G401 (cell line): ENCODE measurements around the gene HDLBP. TPM values are rescaled to one million over a fixed set of nuclear protein-coding genes. Genes with fewer than 3 reads are reported as not detected.
"Not testable (repeated sequence)": the region's sequence is repeated elsewhere in the genome, so short reads cannot be mapped to it uniquely, and the experiment has no call there.

Source experiments
- DNase-seq: peaks from one replicate; pipeline ENCODE4 v3.0.0-alpha.2; 2015; ENCODE audit warnings: low spot score
- in situ Hi-C: cut with HindIII; loops from 2 replicates; pipeline ENCODE4 v1.10.0; 2016; ENCODE audit warnings: low sequenced_read_pairs, mixed read lengths
- total RNA-seq: library from RNA; depleted of rRNA; stranded (reverse); fragments of >200 nt; shearing (Covaris generic); gene quantifications from 2 replicates; pipeline ENCODE4 v1.2.3, GENCODE V29; 2014

The HDLBP gene
- total RNA-seq, 1 experiment from 2014 or later = 442 TPM

DNA sequence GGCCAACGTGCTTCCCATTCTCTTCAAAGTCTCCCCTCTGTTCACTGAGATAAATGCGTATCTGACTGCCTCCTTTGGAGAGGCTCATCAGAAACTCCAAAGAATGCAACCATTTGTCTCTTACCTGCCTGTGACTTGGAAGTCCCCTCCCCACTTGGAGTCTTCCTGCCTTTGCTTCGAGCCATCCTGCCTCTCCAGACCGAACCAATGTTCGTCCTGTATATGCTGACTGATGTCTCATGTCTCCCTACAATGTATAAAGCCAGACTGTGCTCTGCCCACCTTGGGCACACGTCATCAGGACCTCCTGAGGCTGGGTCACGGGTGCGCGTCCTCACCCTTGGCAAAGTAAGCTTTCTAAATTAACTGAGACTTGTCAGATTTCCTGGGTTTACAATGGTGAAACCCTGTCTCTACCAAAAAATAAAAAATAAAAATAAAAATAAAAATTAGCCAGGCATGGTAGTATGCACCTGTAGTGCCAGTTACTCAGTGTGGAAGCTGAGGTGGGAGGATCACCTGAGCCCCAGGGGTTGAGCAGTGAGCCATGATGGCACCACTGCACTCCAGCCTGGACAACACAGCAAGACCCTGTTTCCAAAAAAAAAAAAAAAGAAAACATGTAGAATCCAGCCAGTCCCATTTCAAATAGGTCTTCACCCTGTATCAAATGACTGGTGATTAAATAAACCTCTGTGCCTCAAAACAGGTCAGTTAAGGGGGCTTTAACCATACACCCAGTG is 29.0 kb downstream of the HDLBP start:
- in situ Hi-C loops = no loop called here
- no peak for DNase-seq

DNA sequence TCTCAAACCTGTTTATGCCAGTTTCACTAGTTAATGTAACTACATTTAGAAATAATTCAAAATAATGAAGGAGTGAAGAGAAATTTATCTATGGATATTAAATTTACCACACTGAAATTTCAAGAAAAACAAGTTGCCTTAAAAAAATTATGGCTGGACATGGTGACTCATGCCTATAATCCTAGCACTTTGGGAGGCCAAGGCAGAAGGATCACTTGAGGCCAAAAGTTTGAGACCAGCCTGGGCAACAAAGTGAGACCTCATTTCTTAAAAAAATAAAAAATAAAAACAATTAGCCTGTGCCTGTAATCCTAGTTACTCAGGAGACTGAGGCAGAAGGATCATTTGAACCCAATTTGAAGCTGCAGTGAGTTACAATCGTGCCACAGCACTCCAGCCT is 29.9 kb downstream of the HDLBP start:
- DNase-seq = no peak
- in situ Hi-C loops = no loop called here

DNA sequence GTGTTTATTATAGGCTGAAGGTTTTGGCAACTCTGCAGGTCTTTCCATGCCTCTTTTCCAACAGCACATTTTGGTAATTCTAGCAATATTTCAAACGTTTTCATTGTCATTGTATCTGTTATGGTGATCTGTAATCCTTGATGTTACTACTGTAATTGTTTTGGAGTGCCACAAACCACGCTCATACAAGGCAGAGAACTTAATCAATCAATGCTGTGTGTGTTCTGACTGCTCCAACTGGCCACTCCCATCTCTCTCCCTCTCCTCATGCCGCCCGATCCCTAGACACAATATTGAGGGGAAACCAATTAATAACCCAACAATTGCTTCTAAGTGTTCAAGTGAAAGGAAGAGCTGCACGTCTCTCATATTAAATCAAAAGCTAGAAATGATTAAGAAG is 32.9 kb downstream of the HDLBP start:
- in situ Hi-C loops = no loop called here
- DNase-seq = no peak

DNA sequence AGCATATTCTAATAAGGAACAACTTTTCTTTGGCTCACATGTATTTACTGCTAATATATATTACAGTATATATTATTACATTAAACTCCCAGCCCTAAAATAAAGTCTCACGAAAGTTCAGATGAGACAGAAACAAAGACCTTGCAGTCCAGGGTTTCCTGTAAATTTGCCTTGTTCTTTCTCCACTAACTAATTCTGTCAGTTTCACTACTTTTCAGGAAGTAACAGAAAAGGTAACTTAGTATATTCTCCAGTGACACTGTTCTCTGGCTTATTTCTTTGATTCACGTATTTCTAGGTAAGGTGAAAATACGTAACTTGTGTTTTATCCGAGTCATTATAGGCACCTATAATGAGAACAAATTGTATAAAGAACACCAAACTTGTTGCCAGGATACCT is 35.2 kb downstream of the HDLBP start:
- DNase-seq = no peak
- in situ Hi-C loops = no loop called here

DNA sequence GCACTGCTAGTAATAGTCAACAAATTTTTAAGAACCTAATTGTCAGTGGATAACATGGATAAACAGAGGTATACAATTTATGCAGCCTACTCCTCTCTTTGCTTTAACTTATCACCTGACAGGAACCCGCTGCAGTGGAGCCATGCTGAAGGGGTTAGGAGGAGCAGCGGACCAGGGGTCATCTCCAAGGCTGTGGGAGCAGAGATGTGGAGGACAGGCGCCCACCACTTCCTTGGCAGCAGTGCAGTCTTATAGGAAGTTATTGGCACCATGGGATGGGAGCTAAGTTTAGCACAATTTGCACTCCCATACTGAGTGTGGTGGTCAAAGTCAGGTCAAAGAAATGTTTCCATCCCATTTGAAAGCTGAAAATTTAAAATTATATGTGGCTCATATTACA is 35.6 kb downstream of the HDLBP start:
- no peak for DNase-seq
- in situ Hi-C loops = no loop called here

DNA sequence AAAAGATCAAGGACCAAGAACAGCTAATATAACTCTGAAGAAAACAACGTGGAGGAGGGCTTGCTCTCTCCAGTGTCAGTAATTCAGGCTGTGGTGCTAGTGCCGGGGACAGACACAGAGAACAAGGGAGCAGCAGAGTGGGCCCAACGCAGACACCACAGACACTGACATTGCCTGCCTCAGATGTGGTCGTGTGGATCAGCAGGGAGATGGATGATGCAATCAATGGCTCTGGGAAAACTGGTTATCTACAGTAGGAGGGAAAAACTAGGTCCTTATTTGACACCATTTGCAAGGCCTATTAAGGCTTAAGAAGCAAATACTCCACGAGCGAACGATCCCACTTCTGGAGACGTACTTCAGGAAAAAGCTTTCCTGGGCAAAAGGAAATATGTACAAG is 36.1 kb downstream of the HDLBP start:
- DNase-seq = no peak
- in situ Hi-C loops = no loop called here

DNA sequence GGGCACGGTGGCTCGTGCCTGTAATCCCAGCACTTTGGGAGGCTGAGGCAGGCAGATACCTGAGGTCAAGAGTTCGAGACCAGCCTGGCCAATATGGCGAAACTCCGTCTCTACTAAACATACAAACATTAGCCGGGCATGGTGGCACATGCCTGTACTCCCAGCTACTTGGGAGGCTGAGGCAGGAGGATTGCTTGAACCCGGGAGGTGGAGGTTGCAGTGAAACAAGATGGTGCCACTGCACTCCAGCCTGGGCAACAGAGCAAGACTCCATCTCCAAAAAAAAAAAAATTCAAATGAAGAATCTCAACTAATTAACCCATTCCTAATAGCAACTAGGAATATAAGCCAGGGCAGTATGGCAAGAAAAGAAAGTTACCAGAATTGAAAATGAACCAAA is 37.2 kb downstream of the HDLBP start:
- DNase-seq, in situ Hi-C loops: not testable (repeated sequence)

DNA sequence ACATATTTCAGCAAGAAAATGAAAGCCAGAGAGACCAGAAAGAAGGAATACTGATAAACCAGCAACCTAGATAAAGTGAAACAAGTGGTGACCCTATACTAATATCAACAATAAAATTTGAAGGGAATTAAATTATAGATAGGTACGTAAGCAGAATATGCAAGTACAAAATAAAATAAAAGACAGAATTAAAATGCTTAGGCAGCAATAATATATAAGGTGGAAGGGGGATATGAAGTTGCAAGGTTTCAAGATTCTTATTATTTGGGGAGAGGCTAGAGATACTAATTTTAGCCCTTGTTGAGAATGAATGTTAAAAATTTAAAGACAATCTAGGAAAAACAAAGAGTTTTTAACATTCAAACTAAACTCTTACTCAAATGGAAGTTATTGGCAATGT is 39.6 kb downstream of the HDLBP start:
- DNase-seq = no peak
- in situ Hi-C loops = no loop called here

DNA sequence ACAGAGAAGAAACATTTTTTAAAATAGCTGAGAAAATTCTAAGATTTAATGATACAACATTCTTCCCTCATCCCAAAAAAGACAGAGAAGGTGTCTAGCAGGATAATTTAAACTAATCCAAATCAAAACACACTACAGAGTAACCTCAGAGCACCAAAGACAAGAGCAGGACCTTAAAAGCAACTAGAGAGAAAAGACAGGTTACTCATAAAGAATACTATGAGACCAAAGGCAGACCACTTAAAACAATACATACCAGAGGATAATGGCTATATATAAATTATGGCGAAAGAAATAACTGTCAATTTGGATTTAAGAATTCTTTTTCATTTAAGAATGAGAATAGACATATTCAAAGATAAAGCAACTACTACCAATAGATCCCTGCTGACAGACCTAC is 40.0 kb downstream of the HDLBP start:
- DNase-seq = no peak
- in situ Hi-C loops = no loop called here

DNA sequence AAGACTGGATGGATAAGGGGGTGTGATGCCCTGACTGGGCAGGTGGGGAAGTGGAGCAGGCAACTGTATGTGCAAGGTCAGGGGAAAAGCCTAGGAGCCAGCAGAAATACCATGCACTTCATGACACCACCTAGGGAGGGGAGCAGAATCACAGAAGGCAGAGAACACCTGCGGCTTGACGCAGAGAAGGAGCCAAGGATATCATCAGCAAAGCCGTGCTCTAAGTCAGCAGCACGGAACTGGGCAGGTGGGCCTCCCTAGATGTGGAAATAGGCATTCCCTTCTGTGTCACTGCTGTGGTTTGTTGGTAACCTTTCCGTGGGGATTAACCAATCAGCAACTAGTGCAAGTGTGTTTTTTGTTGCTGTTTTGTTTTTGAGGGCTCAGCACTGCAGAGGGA is 41.3 kb downstream of the HDLBP start:
- DNase-seq = peak; percentile 41
- in situ Hi-C loops = no loop called here

DNA sequence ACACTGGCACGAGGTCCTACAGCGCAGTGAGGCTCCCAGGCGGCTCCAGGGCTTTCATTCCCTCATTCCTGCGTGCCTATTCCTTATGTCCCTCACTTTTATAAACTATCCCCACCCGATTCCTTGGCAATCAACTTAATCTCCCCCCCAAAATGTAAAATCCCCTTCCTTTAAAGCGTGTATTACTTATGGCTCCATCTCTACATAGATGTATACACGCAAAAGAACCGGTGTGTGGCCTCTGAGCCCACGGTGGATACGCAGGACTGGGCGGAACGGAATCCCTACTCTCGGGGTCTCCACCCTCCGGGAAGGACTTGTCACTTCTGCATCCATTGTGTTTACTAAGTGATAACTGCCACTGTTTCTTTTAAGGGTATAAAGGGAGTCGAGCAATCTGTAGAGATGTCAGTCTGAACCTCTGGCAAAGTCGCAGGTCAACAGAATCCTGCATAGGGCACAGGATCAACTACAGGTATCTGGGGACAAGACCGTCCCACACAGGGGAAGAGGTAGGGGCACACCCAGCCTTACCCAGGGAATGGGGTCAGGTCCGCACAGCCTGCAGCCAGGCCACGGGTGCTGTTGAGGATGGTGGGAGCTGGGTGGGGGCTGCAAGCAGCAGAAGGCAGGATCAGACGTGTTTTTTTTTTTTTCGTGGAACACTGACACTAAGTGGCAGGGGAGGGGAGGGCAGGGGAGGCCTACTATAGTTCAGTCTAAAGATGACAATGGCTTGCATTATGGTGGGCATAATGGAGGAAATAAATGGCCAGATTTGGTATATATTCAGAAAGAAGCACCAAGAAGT is 42.1 kb downstream of the HDLBP start:
- in situ Hi-C loops = no loop called here
- no peak for DNase-seq

DNA sequence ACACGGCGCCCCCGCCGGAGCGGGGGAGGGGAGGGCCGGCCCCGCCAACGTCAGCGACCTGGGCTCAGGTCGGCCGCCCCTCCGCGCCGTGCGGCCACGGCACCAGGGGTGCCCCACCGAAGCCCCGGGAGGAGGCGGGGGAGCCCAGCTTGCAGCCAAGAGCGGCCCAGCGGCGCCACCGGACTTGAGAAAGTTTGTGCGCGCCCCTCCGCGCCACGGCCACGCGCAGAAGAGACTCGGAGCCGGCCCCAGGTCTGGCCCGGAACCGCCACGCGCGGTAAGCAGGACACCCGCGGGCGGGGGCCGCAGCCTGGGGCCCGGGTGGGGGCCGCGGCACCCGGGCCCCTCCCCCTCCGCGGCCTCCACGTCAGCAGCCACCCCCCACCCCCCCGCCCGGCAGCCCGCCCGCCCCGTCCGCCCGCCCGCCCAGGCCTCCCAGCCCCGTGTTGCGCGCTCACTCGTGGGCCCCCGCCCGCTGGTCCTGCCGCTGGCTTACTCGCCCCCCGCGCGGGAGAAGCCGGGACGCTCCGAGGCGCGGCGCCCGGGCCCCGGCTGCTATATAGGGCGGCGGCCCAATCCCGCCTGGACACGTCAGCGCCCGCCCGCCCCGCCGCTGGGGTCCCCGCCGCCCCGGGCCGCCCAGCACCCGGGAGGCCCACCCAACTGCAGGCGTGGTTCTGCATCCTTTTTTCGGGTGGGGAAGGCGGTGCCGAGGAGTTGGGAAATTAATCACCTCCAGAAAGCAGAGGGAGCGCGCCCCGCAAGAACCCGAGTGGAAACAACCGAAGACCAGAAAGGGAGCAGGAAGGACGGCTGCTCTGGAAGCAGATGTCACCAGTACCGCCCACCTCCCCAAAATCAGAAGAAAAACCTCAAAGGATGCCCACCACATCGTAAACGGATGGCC is 42.9 kb downstream of the HDLBP start:
- in situ Hi-C loops = no loop called here
- peak; percentile 25 for DNase-seq

DNA sequence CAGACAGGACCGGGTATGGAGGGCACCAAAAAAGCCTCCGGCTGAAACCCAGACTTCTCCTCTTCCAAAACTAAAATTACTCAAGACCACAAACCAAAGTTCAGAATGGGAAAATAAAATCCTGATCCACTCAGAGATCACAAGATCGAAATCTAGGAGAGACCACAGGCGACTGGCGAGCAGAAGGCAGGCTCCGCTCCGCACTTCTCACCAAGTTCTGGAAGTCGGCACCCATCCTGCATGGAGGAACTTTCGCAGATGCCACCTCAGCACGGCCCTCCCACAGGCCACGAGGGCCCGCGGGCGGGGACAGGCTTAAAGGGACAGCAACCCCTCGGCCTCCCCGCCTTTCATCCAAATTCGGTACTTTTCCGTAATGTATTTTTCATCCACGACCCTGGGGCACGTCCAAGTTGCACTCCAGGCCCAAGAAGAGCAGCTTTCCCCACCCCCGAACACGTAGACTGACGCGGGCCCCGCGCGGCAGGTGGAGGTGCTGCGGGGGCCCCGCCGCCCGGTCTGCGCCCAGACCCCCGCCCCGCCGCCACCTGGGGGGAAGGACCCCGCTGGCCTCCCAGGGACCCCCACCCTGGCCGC is 43.7 kb downstream of the HDLBP start:
- peak; percentile 75 for DNase-seq
- in situ Hi-C loops = no loop called here

DNA sequence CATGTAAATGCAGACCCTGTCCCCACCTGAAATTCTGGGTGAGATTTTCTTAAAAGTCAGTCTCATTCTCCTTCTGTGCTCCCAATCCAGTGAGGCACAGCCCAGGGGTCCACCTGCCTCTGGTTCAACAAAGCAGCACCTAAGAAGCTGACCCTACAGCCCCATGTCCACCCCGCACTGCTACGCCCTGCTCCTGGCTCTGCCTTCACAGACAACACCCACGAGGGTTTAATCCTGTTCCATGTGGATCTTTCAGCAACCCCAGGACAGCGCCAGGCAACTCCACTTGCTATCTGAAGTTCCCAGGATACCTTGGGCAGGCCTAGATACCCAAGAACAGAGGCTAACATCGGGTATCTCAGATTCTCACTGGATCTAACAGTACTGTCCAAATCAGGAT is 44.9 kb downstream of the HDLBP start:
- in situ Hi-C loops = no loop called here
- DNase-seq = no peak

DNA sequence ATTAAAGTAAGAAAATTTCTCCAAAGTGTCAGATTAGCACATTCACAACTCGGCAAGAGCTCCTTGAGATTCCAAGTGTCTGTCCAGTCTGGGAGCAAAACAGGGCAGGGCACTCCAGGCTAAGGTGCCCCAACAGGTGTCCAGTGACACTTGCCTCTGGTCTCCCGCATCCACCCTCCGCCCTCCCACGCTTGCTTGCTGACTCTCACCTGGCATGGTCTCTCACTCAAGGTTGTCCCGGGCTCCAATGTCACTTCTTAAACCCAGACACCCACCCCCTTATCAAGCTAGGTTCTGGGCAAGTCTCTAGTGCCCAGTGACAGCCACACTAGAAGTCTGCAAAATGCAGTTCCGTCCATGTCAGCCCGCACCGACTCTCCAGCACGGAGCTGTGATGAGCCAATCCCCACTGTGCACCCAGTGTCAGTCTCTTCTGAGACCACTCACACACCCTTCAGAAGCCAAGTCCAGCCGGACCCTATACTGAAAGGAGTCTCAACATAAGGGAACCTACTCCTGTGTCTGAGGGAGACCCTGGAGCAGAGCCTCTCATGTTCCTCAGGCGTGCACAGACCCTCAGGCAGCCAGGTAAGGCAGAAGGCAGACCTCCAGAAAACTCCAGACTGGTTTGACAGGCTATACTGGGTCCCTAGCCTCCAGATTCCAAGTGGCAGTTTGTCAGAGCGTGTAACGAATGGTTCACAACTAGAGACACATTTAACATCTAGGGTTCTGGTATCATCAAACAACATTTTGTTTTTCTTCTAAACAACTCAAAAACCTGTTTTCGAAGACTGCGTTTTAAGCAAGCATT is 45.6 kb downstream of the HDLBP start:
- no peak for DNase-seq
- in situ Hi-C loops = no loop called here

DNA sequence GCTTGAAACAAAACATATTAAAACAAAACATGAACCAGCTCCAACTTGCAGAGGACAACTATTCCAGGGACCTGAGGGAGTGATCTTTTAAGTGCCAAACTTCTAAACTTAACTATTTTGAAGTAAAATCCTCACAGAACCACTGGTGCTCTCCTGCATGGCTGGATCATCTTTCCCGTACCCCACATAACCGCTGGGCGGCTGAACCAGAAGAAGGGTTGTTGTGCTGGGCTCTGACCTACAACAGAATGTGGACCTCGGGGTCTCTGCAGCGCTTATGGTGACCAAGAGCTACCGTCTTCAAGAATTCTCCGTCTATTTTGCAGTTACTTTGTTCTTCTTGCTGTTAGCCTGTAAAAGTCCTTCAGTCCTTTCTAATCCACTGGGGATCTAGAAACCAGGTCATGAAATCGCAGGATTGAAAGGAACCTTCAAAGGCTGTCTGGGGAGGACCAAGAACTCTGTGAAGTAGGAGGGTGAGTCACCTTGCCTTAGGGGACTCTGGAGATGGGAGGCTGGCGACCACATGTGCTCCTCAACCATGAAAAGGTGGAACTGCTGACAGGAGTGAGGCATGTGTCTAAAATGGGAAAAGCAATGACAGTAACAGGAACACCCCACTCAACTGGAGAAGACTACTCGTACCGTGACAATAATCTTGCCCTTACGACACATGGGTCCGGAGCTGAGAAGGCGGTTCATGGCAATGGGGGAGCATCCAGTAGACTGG is 46.6 kb downstream of the HDLBP start:
- DNase-seq = no peak
- in situ Hi-C loops = no loop called here

DNA sequence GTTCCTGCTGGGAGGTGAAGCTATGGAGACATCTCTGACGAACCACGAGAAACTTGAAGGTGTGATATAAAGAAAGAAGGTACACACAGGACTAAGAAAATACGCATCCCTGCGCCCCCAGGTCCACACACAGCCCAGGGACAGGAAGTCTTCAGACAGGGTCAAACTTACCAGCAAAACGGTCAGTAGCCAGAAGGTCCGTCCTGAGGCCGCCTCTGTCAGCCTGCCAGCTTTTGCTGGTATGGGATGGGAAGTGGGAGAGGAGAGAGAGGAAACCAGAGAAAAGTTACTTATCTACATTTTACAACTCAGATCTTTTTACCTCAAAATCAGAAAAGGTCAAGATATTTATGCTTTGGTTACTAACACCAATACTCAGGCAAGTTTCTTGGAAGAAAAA is 47.2 kb downstream of the HDLBP start:
- DNase-seq = no peak
- in situ Hi-C loops = no loop called here
